Uterus (tissue), 4 donors: ENCODE measurements around the gene FTSJ1. TPM values are rescaled to one million over a fixed set of nuclear protein-coding genes. Genes with fewer than 3 reads are reported as not detected.

Experiments used
- DNase-seq, 2 donors: peaks; one replicate each; pipeline ENCODE4 v3.0.0-alpha.2; 2019 to 2020
- H3K27ac ChIP-seq, 2 donors: fragments of 200-600 bp; sonication (generic); 1 replicate in 1 of 2; 2 replicates in 1 of 2; pipeline ENCODE4 v1.5.1; 2016 to 2018
- H3K27me3 ChIP-seq, 2 donors: fragments of 200-600 bp; sonication (generic); one replicate each; pipeline ENCODE4 v1.5.1; 2018 to 2019; ENCODE audit warnings: control low read depth in 1 of 2
- H3K36me3 ChIP-seq, 2 donors: fragments of 200-600 bp; sonication (generic); one replicate each; pipeline ENCODE4 v1.5.1; 2019; ENCODE audit warnings: control low read depth in 1 of 2
- H3K4me1 ChIP-seq, 2 donors: fragments of 200-600 bp; sonication (generic); one replicate each; pipeline ENCODE4 v1.5.1; 2018 to 2019; ENCODE audit warnings: control low read depth in 1 of 2
- H3K4me3 ChIP-seq, 2 donors: fragments of 200-600 bp; sonication (generic); 1 replicate in 1 of 2; 2 replicates in 1 of 2; pipeline ENCODE4 v1.5.1; 2018 to 2019; ENCODE audit warnings: mild to moderate bottlenecking in 1 of 2
- H3K9me3 ChIP-seq, 2 donors: fragments of 200-600 bp; sonication (generic); one replicate each; pipeline ENCODE4 v1.5.1; 2019; ENCODE audit warnings: control low read depth in 1 of 2
- CTCF ChIP-seq, 4 experiments: fragments of 200-600 bp in 2 of 4; fragments of 450-650 bp in 2 of 4; sonication (generic) in 2 of 4; IDR thresholded peaks; one replicate each; pipeline ENCODE4 v1.5.1; 2016 to 2019; ENCODE audit warnings: antibody characterized with exemption in 4 of 4, mild to moderate bottlenecking in 2 of 4, moderate library complexity in 1 of 4
- POLR2A ChIP-seq, 2 donors: fragments of 450-650 bp; IDR thresholded peaks; one replicate each; pipeline ENCODE4 v1.6.1; 2016; ENCODE audit warnings: antibody characterized with exemption in 2 of 2, mild to moderate bottlenecking in 1 of 2, moderate library complexity in 1 of 2
- intact Hi-C: fragments of 100-400 bp; cut with DNase I; formaldehyde crosslinking; loops from one replicate; pipeline ENCODE4 v1.15.1; 2023; ENCODE audit warnings: low total_unique reads
- total RNA-seq, 4 donors: library from RNA; depleted of rRNA in 3 of 4; stranded (reverse); fragments of >200 nt in 3 of 4; gene quantifications; one replicate each; pipeline versions ENCODE4 v1.1.0 to v1.2.4, GENCODE V29; 2014 to 2023
- donor health status: DM: yes; HTN: yes; CAD: no.

Gene FTSJ1
- total RNA-seq, 4 donors from 2014 or later = 7.4 to 74.7 (median 51.0) TPM

DNA sequence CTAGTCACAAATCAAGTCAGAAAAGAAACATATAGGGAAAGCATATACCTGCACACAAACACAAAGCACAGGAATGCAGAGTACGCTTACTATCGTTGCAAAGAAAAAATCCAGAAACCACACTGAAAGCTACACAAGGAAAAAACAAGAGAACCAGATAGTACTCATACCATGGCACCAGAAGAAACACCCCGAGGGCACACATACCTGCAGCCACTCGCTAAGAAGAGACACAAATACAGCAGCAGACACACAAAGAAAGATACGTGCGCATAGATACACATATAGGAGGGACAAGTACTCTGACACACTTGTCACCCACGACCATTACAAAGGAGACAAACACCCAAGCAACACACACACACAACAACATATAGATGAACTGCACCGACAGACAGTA lies 4.5 kb upstream of the FTSJ1 start:
- TF ChIP-seq POLR2A (IDR thresholded peaks at IDR 0.05) = no peak
- no peak for TF ChIP-seq CTCF (IDR thresholded peaks at IDR 0.05)
- no peak for DNase-seq
- no peaks in the 10 kb centered on the region for H3K4me1 ChIP-seq

GRCh38 chrX:48472225-48472624 lies 3.8 kb upstream of the FTSJ1 start:
- H3K27ac ChIP-seq = no peak overlapping the region
- no peaks in the 10 kb centered on the region for H3K9me3 ChIP-seq
- H3K4me1 ChIP-seq = no peaks in the 10 kb centered on the region
- no peaks in the 10 kb centered on the region for H3K27me3 ChIP-seq
- H3K4me3 ChIP-seq = no peak overlapping the region
- no peak for TF ChIP-seq CTCF (IDR thresholded peaks at IDR 0.05)
- TF ChIP-seq POLR2A (IDR thresholded peaks at IDR 0.05) = no peak
- intact Hi-C loops = no loop called here
- DNase-seq = no peak
- no peaks in the 10 kb centered on the region for H3K36me3 ChIP-seq

More for the DNA sequence above, 4.5 kb upstream of the FTSJ1 start:
- H3K9me3 ChIP-seq = no peaks in the 10 kb centered on the region
- H3K36me3 ChIP-seq = no peaks in the 10 kb centered on the region
- no peak overlapping the region for H3K27ac ChIP-seq
- no peaks in the 10 kb centered on the region for H3K27me3 ChIP-seq
- H3K4me3 ChIP-seq = no peak overlapping the region
- intact Hi-C loops = no loop called here

GRCh38 chrX:48472851-48473703 lies 2.9 kb upstream of the FTSJ1 start:
- no peak overlapping the region for H3K4me3 ChIP-seq
- H3K4me1 ChIP-seq = no peaks in the 10 kb centered on the region
- DNase-seq = no peak
- intact Hi-C loops = no loop called here
- no peaks in the 10 kb centered on the region for H3K27me3 ChIP-seq
- H3K9me3 ChIP-seq = no peaks in the 10 kb centered on the region
- H3K27ac ChIP-seq = no peak overlapping the region
- no peaks in the 10 kb centered on the region for H3K36me3 ChIP-seq
- no peak for TF ChIP-seq POLR2A (IDR thresholded peaks at IDR 0.05)

DNA sequence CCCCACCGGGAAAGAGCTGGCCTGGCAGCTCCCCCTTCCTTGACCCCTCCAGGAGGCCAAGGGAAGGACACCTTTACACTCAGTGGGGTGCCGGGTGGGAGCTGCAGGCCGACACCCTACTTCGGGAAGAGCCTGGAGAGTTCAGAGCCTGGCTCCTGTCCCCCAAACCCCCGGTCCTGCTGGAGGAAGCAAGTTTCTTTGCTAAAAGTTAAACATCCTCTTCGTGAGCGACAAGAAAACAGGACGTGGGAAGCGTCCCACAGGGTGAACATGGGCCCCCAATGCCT lies 2.4 kb upstream of the FTSJ1 start:
- no peaks in the 10 kb centered on the region for H3K36me3 ChIP-seq
- H3K4me1 ChIP-seq = no peaks in the 10 kb centered on the region
- H3K4me3 ChIP-seq = no peak overlapping the region
- H3K9me3 ChIP-seq = no peaks in the 10 kb centered on the region
- TF ChIP-seq POLR2A (IDR thresholded peaks at IDR 0.05) (no peak), CTCF (IDR thresholded peaks at IDR 0.05) (no peak)
- intact Hi-C loops = no loop called here
- no peak overlapping the region for H3K27ac ChIP-seq
- H3K27me3 ChIP-seq = no peaks in the 10 kb centered on the region
- DNase-seq = no peak

GRCh38 chrX:48474127-48474526 lies 1.9 kb upstream of the FTSJ1 start:
- DNase-seq = no peak
- intact Hi-C loops = no loop called here
- Histone ChIP-seq H3K27ac (no peak overlapping the region), H3K27me3 (no peaks in the 10 kb centered on the region), H3K36me3 (no peaks in the 10 kb centered on the region), H3K4me3 (no peak overlapping the region), H3K4me1 (no peaks in the 10 kb centered on the region), H3K9me3 (no peaks in the 10 kb centered on the region)
- TF ChIP-seq CTCF (IDR thresholded peaks at IDR 0.05) (no peak), POLR2A (IDR thresholded peaks at IDR 0.05) (no peak)
